ENCODE measurements around the gene PSMC5. TPM values are rescaled to one million over a fixed set of nuclear protein-coding genes. Genes with fewer than 3 reads are reported as not detected.
"Not testable (repeated sequence)": the region's sequence is repeated elsewhere in the genome, so short reads cannot be mapped to it uniquely, and the experiment has no call there.

The PSMC5 gene
- 100 to 1,000 TPM; 130 to 146 (median 142) TPM for polyA plus RNA-seq (ENCODE audit: insufficient read depth in 1 of 5, insufficient read length in 5 of 5, low replicate concordance in 1 of 5)
- long read RNA-seq, donor 1, transcript PSMC5-212 (11 exons, 1,474 nt): minor isoform, 8 of 87 reads
- long read RNA-seq, donor 1, transcript PSMC5-201 (12 exons, 1,579 nt): major isoform, 51 of 87 reads
- long read RNA-seq, donor 1, transcript PSMC5-218 (2 exons, 576 nt): minor isoform, 9 of 87 reads
- long read RNA-seq, donor 1, partial matches to known transcripts: 14 of 87 reads
- long read RNA-seq, donor 1, other reads (novel, unspliced or antisense): 0 of 87 reads
- long read RNA-seq, donor 2, transcript PSMC5-201 (12 exons, 1,579 nt): major isoform, 26 of 39 reads
- long read RNA-seq, donor 2, partial matches to known transcripts: 6 of 39 reads
- long read RNA-seq, donor 2, other reads (novel, unspliced or antisense): 0 of 39 reads
- long read RNA-seq, donor 3, transcript PSMC5-201 (12 exons, 1,579 nt): major isoform, 35 of 68 reads
- long read RNA-seq, donor 3, partial matches to known transcripts: 23 of 68 reads
- long read RNA-seq, donor 3, other reads (novel, unspliced or antisense): 0 of 68 reads
- long read RNA-seq, donor 4, transcript PSMC5-201 (12 exons, 1,579 nt): major isoform, 17 of 34 reads
- long read RNA-seq, donor 4, partial matches to known transcripts: 7 of 34 reads
- long read RNA-seq, donor 4, other reads (novel, unspliced or antisense): 0 of 34 reads
- long read RNA-seq, donor 5, transcript PSMC5-201 (12 exons, 1,579 nt): major isoform, 62 of 96 reads
- long read RNA-seq, donor 5, transcript PSMC5-212 (11 exons, 1,474 nt): minor isoform, 7 of 96 reads
- long read RNA-seq, donor 5, partial matches to known transcripts: 20 of 96 reads
- long read RNA-seq, donor 5, other reads (novel, unspliced or antisense): 0 of 96 reads
- long read RNA-seq, donor 6, transcript PSMC5-212 (11 exons, 1,474 nt): minor isoform, 6 of 80 reads
- long read RNA-seq, donor 6, transcript PSMC5-203 (12 exons, 1,680 nt): minor isoform, 5 of 80 reads
- long read RNA-seq, donor 6, transcript PSMC5-201 (12 exons, 1,579 nt): major isoform, 50 of 80 reads
- long read RNA-seq, donor 6, partial matches to known transcripts: 16 of 80 reads
- long read RNA-seq, donor 6, other reads (novel, unspliced or antisense): 0 of 80 reads
- long read RNA-seq, donor 7, transcript PSMC5-201 (12 exons, 1,579 nt): major isoform, 41 of 59 reads
- long read RNA-seq, donor 7, transcript PSMC5-203 (12 exons, 1,680 nt): minor isoform, 6 of 59 reads
- long read RNA-seq, donor 7, partial matches to known transcripts: 5 of 59 reads
- long read RNA-seq, donor 7, other reads (novel, unspliced or antisense): 0 of 59 reads
- long read RNA-seq, donor 8, transcript PSMC5-201 (12 exons, 1,579 nt): major isoform, 22 of 40 reads
- long read RNA-seq, donor 8, partial matches to known transcripts: 12 of 40 reads
- long read RNA-seq, donor 8, other reads (novel, unspliced or antisense): 0 of 40 reads

GRCh38 chr17:63827002-63827800 lies at the start of gene PSMC5, which contains the start of gene FTSJ3:
Gene PSMC5, plus strand, starts transcription at chr17:63827431. Its CDS starts 60 bp downstream, at chr17:63827491.
Gene FTSJ3, minus strand, starts transcription at chr17:63827663. Its CDS starts 761 bp downstream, at chr17:63826902.
- DNase-seq: peak; percentile 95 to 97

DNA sequence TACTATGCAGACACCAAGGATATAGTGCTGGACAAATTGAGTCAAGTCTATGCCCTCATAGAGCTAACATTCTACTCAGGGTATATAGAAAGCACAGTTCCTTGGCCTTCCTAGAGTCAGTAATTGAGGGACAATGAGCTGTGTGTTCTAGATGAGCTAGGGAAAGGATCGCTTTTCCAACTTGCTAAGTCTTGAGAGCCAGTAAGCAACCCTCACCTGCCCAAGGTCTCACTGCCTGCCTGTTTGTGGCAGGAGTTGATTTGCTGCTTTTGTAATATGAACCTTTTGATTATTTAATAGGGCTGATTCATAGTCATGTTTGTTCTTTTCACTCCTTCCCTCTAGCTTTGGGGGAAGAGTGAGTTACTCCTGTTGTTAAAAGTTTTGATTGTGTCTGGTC lies 46.7 kb upstream of the PSMC5 start:
- no peak for DNase-seq

DNA sequence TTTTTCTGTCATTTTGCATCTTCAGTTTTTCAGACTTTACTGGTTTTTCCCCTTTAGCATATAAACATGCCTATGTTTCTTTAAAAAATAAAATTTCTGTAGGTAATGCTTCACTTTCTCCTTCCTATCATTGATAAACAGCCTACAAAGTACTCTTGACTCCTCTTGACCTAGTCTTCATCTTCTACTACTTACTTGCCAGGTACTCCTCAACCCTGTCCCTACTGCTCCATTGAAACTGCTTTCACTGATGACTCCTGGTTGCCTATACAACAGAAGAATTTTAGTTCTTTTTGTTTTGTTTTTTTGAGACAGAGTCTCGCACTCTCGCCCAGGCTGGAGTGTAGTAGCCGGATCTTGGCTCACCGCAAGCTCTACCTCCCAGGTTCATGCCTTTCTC lies 46.3 kb upstream of the PSMC5 start:
- no peak for DNase-seq

DNA sequence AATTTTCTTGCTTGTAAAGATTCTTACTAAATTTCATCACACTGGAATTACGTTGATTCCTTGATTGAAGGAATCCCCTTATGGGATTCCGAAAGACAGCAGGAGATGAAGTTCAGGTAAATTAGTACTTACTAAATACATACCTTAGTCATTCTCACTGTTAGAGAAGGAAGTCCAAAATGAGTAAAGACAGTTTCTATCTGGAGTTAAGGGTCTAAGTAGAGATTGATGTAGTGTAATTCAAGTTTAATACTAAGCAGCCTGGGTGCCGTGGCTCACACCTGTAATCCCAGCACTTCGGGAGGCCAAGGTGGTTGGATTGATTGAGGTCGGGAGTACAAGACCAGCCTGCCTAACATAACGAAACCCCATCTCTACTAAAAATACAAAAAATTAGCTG lies 43.7 kb upstream of the PSMC5 start:
- DNase-seq: no peak

- DNase-seq: no peak
These were observed 41.7 kb upstream of the PSMC5 start for GRCh38 chr17:63785556-63785955.

DNA sequence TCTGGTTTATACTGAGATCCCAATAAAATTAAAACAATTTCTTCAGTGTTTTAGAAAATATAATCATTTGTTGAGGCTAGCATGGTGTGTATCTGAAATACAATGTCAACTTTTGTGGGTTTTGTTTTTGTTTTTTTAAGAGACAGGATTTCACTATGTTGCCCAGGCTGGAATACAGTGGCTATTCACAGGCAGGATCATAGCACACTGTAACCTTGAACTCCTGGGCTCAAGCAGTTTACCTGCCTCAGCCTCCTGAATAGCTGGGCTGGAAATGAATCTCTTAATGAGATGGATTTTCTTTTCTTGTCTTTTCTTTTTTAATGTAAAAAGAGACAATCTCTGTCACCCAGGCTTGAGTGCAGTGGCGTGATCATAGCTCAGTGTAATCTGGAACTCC lies 41.1 kb upstream of the PSMC5 start:
- DNase-seq: no peak

DNA sequence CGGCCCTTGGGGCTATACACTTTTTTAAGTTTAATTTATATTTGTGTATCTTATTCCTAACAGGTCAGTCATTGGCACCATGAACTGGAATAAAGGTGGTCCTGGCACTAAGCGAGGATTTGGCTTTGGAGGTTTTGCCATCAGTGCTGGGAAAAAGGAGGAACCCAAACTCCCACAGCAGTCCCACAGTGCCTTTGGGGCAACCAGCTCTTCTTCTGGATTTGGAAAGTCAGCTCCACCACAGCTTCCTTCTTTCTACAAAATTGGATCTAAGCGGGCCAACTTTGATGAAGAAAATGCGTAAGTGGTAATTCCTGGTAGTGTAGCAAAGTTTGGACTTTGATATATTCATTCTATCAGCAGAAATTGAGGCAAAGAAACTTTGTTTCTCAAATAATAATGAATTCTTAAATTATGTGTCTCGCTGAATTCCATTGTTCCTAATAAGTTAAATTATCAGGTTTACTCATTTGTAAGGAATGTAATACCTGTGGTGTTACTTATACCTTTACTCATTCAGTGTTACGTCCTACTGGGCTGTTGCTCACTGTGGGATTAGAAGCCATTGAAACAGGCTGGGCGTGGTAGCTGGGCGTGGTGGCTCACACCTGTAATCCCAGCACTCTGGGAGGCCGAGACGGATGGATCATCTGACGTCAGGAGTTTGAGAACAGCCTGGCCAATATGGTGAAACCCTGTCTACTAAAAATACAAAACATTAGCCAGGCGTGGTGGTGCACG lies 40.1 kb upstream of the PSMC5 start:
- no peak for DNase-seq

GRCh38 chr17:63790057-63790456 lies 37.2 kb upstream of the PSMC5 start:
- no peak for DNase-seq

DNA sequence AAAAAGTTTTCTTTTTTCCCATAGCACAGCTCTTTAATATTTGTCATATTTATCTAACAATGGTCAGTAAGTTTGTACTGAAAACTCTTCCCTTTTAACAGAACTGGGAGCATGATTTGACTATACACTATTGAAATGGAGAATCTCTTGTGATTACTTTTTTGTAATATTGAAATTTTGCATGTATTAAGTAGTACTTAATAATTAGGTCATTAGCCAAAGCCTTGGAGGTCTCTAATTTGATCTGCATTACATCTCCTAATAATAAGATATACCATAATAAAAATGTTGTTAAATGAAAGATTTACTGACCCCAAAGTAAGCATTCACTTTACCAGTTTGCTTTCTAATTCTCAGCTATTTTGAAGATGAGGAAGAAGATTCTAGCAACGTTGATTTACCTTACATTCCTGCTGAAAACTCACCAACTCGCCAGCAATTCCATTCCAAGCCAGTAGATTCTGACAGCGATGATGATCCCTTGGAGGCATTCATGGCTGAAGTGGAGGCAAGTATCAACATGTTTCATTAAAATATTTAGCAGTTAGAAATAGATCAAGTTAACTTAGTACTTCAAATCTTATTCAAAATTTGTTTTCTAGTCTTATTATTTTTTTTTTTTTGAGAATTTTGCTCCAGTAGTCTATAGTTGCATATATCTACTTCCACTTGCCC lies 35.0 kb upstream of the PSMC5 start:
- no peak for DNase-seq

- DNase-seq: not testable (repeated sequence)
These were observed 30.9 kb upstream of the PSMC5 start for GRCh38 chr17:63796375-63796774.

DNA sequence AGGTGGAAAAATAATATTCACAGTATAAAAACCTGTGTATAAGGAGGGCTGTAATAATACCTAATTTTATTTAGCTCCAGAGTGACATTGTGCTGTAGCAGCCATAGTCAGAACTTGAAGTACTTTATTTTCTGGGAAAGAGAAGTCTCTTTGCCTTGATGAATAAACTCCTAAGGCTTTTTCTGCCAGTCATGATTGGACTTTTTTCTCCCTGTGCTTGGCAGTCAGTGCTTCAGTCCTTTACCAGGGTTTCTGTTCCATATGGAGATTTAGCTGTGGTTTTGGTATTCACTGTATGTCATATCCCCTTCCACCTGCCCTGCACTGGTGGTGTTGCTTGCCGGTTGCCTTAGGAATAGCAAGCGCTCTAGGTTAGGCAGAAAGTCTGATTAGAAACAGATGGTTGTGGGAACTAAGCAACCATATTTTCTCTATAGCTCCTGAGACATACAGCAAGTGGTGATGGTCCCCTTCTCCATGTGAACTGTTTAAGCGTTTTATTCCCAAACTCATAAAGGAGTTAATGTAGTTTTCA lies 28.6 kb upstream of the PSMC5 start:
- DNase-seq: no peak

- no peak for DNase-seq
These were observed 26.4 kb upstream of the PSMC5 start for GRCh38 chr17:63800783-63801182.

GRCh38 chr17:63804328-63804727 lies 22.9 kb upstream of the PSMC5 start:
- DNase-seq: no peak

DNA sequence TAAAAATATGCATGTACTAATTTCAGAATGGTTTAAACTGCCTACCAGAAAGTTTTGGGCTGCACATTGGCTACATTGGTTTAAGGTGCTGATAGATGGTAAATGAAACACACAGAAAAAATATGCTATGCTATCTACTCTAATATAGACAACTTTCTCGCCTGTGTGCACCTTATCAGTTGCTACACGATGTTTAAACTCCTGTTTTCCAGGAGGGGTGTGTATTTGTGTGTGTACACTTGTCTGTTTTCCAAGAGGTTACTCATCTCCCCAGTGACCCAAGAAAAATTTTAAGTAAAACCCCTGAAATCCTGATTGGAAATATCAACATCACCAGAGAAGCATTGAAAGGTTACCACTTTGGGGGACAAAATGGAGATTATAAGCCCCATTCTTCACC lies 21.6 kb upstream of the PSMC5 start:
- DNase-seq: no peak

GRCh38 chr17:63809970-63810369 lies 17.3 kb upstream of the PSMC5 start:
- no peak for DNase-seq

DNA sequence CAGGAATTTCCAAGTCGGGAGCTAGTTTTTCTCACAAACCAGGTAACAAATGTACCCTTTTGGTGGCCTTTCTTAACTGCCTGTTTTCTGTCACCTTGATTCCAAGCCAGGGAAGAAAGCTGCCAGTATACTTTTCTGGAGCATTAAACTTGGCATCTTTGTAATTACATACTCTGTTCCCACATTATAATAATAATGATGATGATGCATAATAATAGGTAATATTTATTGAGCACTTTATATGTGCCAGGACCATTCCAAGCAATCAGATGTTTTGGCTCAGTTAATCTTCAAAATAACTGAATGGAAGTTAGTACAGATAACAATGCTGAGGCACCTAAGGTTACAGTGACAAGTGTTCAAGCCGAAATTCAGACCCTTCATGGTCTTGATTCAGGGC lies 11.1 kb upstream of the PSMC5 start:
- DNase-seq: no peak

GRCh38 chr17:63816669-63817068 lies 10.6 kb upstream of the PSMC5 start:
- no peak for DNase-seq

DNA sequence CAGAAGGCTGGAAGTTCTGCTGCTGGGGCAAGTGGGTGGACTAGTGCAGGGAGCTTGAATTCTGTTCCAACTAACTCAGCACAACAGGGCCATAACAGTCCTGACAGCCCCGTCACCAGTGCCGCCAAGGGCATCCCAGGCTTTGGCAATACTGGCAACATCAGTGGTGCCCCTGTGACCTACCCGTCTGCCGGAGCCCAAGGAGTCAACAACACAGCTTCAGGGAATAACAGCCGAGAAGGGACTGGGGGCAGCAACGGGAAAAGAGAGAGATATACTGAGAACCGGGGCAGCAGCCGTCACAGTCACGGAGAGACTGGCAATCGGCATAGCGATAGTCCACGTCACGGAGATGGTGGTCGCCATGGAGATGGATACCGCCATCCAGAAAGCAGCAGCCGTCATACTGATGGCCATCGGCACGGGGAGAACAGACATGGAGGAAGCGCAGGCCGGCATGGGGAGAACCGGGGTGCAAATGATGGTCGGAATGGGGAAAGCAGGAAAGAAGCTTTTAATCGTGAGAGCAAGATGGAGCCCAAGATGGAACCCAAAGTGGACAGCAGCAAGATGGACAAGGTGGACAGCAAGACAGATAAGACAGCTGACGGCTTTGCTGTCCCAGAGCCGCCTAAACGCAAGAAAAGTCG lies 9.4 kb upstream of the PSMC5 start:
- DNase-seq: no peak

Measured in right lung (tissue), 10 donors.